Measurements from ENCODE around the gene CCDC30.

DNA sequence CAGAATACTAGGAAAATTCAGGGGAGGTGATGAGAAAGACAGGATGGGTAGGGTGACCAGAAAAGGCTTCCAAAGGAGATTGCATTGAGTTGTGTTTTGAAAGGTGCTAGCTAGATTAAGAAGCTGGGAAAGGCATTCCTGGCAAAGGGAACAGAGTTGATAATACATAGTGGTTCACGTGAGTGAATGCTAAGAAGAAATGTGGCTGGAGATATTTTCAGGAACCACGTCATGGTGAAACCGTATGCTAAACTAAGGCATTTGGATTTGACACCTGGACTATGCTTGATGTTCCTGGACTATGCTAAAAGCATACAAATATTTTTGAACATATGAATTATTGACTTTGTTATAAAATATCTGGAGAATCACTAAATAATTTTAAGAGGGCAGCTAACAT, 14.7 kb downstream of the CCDC30 start:
- TF ChIP-seq, protein P1, sequence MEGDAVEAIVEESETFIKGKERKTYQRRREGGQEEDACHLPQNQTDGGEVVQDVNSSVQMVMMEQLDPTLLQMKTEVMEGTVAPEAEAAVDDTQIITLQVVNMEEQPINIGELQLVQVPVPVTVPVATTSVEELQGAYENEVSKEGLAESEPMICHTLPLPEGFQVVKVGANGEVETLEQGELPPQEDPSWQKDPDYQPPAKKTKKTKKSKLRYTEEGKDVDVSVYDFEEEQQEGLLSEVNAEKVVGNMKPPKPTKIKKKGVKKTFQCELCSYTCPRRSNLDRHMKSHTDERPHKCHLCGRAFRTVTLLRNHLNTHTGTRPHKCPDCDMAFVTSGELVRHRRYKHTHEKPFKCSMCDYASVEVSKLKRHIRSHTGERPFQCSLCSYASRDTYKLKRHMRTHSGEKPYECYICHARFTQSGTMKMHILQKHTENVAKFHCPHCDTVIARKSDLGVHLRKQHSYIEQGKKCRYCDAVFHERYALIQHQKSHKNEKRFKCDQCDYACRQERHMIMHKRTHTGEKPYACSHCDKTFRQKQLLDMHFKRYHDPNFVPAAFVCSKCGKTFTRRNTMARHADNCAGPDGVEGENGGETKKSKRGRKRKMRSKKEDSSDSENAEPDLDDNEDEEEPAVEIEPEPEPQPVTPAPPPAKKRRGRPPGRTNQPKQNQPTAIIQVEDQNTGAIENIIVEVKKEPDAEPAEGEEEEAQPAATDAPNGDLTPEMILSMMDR (IDR thresholded peaks at IDR 0.05; ENCODE audit: low read length) = no peak
- TF ChIP-seq EZH2 (IDR thresholded peaks at IDR 0.05; ENCODE audit: borderline replicate concordance, low read length) = no peak

Measured in OCI-LY1 (cell line).